Omental fat pad (tissue), 4 donors: ENCODE data around the gene C1QTNF8. TPM values are rescaled to one million over a fixed set of nuclear protein-coding genes. Genes with fewer than 3 reads are reported as not detected.

Source experiments
- ATAC-seq: fragments of 150-250 bp; one replicate; pipeline ENCODE4 v1.9.1; 2016; ENCODE audit warnings: mild to moderate bottlenecking, moderate library complexity; ENCODE audit not compliant: low FRiP score
- DNase-seq: peaks from one replicate; pipeline ENCODE4 v3.0.0-alpha.2; 2019; ENCODE audit warnings: low spot score
- total RNA-seq, 4 donors: library from RNA; depleted of rRNA; stranded (reverse); fragments of >200 nt; gene quantifications; one replicate each; pipeline ENCODE4 v1.1.0, GENCODE V29; 2016
- TF ChIP-seq, protein P1 (sequence below), 3 donors: fragments of 450-650 bp; IDR thresholded peaks; one replicate each; pipeline ENCODE4 v1.5.1; 2016 to 2017; ENCODE audit warnings: antibody characterized with exemption in 3 of 3, mild to moderate bottlenecking in 3 of 3, moderate library complexity in 2 of 3

The C1QTNF8 gene
- total RNA-seq, 4 donors from 2014 or later: not detected

DNA sequence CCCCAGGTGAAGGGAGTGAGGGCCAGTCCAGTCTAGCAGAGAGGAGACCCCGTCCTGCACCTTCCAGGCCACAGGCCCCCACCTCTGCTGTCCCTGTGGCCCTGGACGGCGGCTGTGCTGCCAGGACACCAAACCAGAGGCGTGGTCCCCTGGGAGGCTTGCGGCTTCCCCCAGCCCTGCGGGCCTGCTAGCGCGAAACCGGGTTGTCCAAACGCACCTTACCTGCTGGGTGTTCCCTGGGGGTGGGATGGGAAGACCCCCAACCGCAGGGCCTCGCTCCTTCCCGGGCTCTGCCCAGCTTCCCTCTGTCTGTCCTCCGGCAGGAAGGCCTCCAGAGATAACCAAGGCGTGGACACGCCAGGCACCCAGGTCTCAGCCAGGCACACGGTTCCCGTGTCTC, 37.2 kb upstream of the C1QTNF8 start:
- TF ChIP-seq, protein P1, sequence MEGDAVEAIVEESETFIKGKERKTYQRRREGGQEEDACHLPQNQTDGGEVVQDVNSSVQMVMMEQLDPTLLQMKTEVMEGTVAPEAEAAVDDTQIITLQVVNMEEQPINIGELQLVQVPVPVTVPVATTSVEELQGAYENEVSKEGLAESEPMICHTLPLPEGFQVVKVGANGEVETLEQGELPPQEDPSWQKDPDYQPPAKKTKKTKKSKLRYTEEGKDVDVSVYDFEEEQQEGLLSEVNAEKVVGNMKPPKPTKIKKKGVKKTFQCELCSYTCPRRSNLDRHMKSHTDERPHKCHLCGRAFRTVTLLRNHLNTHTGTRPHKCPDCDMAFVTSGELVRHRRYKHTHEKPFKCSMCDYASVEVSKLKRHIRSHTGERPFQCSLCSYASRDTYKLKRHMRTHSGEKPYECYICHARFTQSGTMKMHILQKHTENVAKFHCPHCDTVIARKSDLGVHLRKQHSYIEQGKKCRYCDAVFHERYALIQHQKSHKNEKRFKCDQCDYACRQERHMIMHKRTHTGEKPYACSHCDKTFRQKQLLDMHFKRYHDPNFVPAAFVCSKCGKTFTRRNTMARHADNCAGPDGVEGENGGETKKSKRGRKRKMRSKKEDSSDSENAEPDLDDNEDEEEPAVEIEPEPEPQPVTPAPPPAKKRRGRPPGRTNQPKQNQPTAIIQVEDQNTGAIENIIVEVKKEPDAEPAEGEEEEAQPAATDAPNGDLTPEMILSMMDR (IDR thresholded peaks at IDR 0.05): no peak
- DNase-seq (no peak), ATAC-seq (no peak)

DNA sequence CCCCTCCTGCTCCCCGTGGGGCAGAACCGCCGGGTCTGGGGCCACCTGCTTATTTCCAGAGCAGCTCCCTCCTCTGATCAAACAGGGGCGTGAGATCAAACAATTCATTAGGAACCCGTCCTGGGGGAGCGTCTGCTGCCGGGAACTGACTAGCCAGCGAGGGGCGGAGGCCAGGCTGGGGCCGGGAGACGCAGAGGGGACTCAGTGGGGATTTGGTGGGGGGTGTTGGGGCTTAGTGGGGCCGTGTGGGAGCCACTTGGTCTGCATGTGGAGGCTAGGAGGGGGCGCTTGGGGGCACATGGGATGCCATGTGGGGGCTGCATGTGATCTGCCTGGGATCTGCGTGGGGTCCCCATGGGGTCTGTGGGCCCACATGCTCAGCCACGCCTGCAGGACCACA, 36.4 kb upstream of the C1QTNF8 start:
- TF ChIP-seq, protein P1 (IDR thresholded peaks at IDR 0.05): no peak
- ATAC-seq: no peak
- DNase-seq: no peak

DNA sequence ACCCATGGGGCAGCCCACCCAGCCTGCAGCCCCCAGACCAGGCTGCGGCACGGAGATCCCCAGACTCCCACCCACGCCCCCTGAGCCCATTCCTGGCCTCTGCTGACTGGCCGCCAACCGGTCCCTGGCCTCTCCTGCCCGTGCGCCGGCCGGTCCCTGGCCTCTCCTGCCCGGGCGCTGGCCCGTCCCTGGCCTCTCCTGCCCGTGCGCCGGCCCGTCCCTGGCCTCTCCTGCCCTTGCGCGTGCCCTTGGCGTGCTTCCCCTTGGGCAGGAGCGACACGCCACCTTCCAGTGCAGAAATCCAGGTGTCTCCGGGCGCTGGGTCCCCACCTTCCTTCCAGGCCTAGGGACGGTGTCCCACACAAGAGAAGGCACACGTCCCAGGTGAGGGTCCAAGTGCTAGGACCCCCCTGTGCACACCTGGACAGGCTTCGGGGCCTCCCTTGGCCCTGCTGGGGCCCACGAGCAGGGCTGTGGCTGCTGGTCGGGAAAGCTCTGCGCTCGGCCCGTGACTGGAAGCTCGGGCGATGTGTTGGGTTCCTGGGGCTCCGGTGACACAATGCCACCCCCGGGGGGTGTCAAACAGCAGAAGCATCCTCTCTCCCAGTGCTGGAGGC, 35.4 kb upstream of the C1QTNF8 start:
- ATAC-seq: no peak
- TF ChIP-seq, protein P1 (IDR thresholded peaks at IDR 0.05): no peak

DNA sequence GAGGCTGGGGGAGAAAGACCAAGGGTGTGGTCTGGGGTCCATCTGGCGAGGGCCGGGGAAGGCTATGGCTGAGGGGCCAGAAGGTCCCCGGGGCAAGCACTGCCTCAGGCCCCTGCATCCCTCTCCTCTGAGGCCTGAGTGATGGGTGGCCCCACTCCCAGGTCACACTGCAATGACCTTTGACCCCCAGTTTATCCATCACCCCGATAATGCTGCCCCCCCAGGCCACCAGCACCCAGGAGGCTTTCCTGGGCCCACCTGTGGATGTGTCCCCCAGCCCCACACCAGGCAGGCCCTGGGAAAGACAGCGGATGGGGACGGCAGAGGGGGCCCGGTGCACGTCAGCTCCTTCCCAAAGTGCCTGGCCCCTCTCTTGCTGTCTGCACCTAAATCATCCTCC, 34.3 kb upstream of the C1QTNF8 start:
- ATAC-seq (no peak), DNase-seq (no peak)
- TF ChIP-seq, protein P1 (IDR thresholded peaks at IDR 0.05): no peak

More for the DNA sequence above, 35.4 kb upstream of the C1QTNF8 start:
- no peak for DNase-seq

DNA sequence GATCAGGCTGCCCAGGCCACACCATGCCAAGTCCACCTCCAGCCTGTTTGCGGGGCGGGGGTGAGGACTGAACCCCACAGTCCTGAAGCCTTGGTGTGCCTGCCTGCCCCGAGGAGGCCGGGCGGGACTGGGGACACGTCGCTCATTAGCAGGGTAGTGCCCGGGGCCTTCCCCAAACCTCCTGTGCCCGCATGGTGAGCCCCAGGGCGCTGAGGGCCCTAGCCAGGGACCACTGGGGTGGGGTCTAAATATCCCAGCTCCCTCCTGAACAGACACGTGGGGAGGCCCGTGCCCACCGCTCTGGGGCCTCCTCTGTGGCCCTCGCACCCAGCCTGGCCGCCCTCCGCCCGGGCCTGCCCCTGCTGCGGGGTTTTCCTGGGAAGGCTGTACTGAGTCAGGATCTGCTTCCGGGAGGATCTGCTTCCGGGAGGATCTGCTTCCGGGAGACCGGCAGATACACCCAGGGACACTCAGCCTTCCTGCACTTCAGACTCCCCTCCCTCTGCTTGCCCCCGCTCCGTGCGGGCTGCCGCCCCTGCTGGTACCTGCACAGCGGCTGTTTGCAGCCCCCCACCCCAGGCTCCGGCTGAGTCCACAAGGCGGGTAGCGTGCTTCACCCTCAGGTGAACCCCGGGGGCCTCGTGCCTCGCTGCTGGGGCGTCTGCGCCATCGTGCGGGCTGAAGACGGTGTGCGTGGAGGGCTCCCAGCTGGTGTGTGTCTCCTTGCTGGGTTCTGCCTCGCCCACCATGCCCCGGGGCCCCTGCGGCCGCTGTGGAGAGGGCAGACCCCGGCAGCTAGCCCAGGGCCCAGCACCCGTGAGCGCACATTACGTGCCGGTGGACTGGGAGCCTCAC, 33.3 kb upstream of the C1QTNF8 start:
- TF ChIP-seq, protein P1 (IDR thresholded peaks at IDR 0.05): no peak
- no peak for DNase-seq

DNA sequence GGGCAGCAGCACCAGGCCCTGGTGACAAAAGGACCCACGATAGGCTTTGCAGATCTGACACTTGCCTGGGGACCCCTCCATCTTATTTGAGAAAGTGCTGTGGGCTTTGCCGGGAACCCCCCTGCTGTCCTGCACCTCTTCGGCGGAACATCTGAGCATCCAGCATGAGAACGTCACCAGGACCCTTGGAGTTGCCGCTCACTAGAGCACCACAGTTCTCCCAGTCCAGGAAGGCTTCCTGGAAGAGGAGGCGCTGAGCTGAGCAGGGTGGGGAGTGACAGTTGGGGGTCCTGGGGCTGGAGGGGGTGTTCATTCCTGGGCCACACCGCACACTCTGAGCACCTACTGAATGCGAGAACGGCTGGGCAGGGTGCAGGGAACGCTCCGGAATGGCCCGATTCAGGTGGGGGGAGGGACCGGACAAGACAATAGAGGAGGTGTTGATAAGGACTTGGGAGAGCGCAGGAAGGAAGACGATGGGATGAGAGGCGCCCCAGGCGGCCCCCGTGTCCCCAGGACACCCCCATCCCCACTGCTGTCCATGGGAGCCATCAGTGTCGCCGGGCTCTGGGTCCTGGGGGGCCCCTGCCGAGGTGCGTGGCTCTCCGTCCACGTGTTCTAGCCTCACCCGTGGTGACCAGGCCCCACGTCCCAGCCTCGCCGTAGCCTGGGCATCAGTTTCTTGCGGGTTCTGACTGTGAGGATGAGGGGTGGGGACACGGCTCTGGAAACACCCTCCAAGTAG, 32.1 kb upstream of the C1QTNF8 start:
- no peak for DNase-seq
- TF ChIP-seq, protein P1 (IDR thresholded peaks at IDR 0.05): no peak
- ATAC-seq: no peak

More for the DNA sequence above, 33.3 kb upstream of the C1QTNF8 start:
- no peak for ATAC-seq
